Measurements from ENCODE around the gene ARFRP1. TPM values are rescaled to one million over a fixed set of nuclear protein-coding genes. Genes with fewer than 3 reads are reported as not detected.

The ARFRP1 gene
- total and polyA plus RNA-seq, 2 donors, result 39.2 to 94.0 TPM

DNA sequence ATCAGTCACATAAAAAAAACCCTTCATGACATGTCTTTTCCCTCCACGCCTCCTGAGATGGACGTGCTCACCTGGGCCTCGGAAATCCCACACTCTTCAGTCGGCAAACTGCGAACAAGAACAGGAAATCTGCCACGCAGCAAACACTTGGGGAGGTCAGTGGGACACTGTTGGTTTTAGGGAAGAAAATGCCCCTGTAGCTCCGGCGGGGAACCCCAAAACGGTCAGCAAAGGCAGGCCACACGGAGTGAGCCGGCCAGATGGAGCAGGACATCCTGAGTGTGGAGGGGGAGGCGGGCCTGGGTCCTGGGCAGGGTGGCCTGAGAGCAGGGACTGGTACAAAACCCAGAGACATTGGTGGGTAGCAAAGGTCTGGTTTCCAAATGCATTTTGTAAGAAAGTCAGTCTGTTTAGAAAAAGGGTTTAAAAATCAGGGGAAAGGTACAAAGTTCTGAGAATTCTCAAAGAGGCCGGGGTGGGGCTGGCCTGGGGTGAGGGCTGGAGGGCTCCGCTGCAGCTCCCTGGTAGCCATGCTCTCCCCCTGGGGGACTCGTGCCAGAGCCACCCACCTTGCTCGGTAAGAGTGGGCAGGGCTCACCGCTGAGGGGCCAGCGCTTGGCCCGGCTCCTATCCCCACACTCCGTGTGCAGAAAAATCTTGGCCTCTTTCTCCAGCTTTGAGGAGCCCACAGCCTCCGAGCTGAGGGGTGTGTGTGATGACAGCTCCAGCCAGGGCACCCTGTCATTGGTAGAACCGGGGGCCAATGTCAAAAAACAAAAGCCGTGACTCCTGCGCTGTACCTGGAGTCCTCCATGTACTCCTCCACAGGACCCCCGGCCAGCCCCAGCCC is 37.0 kb upstream of the ARFRP1 start:
- 96% methylated on average over 25 of the region's 25 CpGs for WGBS
- Histone ChIP-seq H3K27me3 (ENCODE audit: control insufficient read depth in 2 of 2, insufficient read depth in 1 of 2, low read length in 1 of 2) (peaks cover 0 to 8% of the 10 kb centered on the region in 2 donors), H3K36me3 (ENCODE audit: control insufficient read depth in 2 of 2, insufficient read depth in 2 of 2, low read length in 1 of 2) (peaks cover 28 to 37% of the 10 kb centered on the region in 2 donors), H3K27ac (ENCODE audit: low read depth in 1 of 2, low read length in 1 of 2) (peak overlapping the region in 1 of 2 donors; percentile 31), H3K4me1 (ENCODE audit: control insufficient read depth in 2 of 2, insufficient read depth in 2 of 2, low read length in 2 of 2) (peaks cover 6 to 22% of the 10 kb centered on the region in 2 donors), H3K9me3 (ENCODE audit: control insufficient read depth in 2 of 2, insufficient read depth in 1 of 2, low read length in 1 of 2) (peaks cover 0 to 3% of the 10 kb centered on the region in 2 donors), H3K4me3 (ENCODE audit: low read length in 2 of 2) (no peak overlapping the region)
- no peak for DNase-seq (ENCODE audit: low read depth in 6 of 9, low spot score in 9 of 9)

- no peak for DNase-seq (ENCODE audit: low read depth in 6 of 9, low spot score in 9 of 9)
- Histone ChIP-seq H3K4me1 (ENCODE audit: control insufficient read depth in 2 of 2, insufficient read depth in 2 of 2, low read length in 2 of 2) (peaks cover 7 to 20% of the 10 kb centered on the region in 2 donors), H3K9me3 (ENCODE audit: control insufficient read depth in 2 of 2, insufficient read depth in 1 of 2, low read length in 1 of 2) (no peaks in the 10 kb centered on the region), H3K4me3 (ENCODE audit: low read length in 2 of 2) (no peak overlapping the region), H3K36me3 (ENCODE audit: control insufficient read depth in 2 of 2, insufficient read depth in 2 of 2, low read length in 1 of 2) (peaks cover 28 to 37% of the 10 kb centered on the region in 2 donors), H3K27ac (ENCODE audit: low read depth in 1 of 2, low read length in 1 of 2) (no peak overlapping the region), H3K27me3 (ENCODE audit: control insufficient read depth in 2 of 2, insufficient read depth in 1 of 2, low read length in 1 of 2) (peaks cover 0 to 9% of the 10 kb centered on the region in 2 donors)
- WGBS, result 92% methylated on average over 4 of the region's 4 CpGs
These were observed 36.4 kb upstream of the ARFRP1 start for GRCh38 chr20:63744158-63744557.

DNA sequence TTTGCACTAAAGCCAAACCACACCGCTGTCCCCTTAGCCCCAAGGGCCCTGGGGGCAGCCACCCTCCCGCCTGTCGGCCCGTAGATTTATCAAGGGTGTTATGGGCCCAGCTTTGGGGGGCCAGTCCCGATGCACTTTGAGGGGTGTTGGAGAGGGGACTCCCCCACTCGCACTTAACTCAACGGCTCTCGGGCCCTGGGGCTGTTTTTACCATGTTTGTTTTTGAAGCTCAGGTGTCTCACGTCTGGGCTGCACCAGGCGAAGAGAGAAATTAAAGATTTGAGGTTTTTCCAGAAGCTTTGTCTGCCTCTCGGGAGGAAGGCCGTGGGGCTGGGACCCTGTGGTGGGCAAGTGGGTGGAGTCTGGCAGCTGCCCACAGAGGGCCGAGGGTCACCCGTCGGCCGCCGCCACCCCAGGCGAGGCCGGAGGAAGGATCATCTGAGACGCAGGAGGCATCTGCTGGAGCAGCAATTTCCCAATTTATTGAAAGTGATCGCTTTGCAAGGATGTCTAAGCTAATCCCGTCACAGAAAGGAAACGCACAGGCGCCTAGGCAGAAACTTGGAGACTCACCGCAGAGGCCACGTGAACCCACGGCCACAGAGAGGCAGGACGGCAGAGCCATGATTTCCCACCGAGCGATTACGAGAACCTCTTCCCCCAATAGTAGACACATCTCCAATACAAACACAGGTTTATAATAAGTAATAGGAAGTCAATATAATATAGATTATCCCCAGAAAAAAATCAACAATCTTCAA is 35.6 kb upstream of the ARFRP1 start:
- DNase-seq (ENCODE audit: low read depth in 6 of 9, low spot score in 9 of 9), result no peak
- peaks cover 0 to 17% of the 10 kb centered on the region in 2 donors for H3K27me3 ChIP-seq (ENCODE audit: control insufficient read depth in 2 of 2, insufficient read depth in 1 of 2, low read length in 1 of 2)
- H3K9me3 ChIP-seq (ENCODE audit: control insufficient read depth in 2 of 2, insufficient read depth in 1 of 2, low read length in 1 of 2), result no peaks in the 10 kb centered on the region
- 96% methylated on average over 31 of the region's 31 CpGs for WGBS
- no peak overlapping the region for H3K4me3 ChIP-seq (ENCODE audit: low read length in 2 of 2)
- no peak overlapping the region for H3K27ac ChIP-seq (ENCODE audit: low read depth in 1 of 2, low read length in 1 of 2)
- H3K36me3 ChIP-seq (ENCODE audit: control insufficient read depth in 2 of 2, insufficient read depth in 2 of 2, low read length in 1 of 2), result peaks cover 31 to 43% of the 10 kb centered on the region in 2 donors
- peaks cover 15 to 24% of the 10 kb centered on the region in 2 donors for H3K4me1 ChIP-seq (ENCODE audit: control insufficient read depth in 2 of 2, insufficient read depth in 2 of 2, low read length in 2 of 2)

DNA sequence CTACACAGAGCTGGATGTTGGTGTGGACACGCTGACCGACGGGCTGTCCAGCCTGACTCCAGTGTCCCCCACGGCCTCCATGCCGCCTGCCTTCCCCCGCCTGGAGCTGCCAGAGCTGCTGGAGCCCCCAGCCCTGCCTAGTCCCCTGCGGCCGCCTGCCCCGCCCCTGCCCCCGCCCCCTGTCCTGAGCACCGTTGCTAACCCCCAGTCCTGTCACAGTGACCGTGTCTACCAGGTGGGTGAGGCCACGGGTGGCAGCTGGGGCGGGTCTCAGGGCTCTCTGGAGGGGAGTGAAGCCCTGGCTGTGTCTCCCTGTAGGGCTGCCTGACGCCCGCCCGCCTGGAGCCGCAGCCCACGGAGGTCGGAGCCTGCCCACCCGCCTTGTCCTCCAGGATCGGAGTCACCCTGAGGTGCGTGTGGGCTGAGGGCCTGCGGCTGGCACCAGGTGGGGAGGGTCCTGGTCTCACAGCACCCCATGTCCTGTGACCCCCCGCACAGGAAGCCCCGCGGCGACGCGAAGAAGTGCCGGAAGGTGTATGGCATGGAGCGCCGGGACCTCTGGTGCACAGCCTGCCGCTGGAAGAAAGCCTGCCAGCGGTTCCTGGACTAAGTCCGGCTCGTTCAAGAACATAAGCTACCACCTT is 34.7 kb upstream of the ARFRP1 start:
- Histone ChIP-seq H3K27me3 (ENCODE audit: control insufficient read depth in 2 of 2, insufficient read depth in 1 of 2, low read length in 1 of 2) (peaks cover 0 to 19% of the 10 kb centered on the region in 2 donors), H3K27ac (ENCODE audit: low read depth in 1 of 2, low read length in 1 of 2) (no peak overlapping the region), H3K36me3 (ENCODE audit: control insufficient read depth in 2 of 2, insufficient read depth in 2 of 2, low read length in 1 of 2) (peaks cover 35 to 46% of the 10 kb centered on the region in 2 donors), H3K9me3 (ENCODE audit: control insufficient read depth in 2 of 2, insufficient read depth in 1 of 2, low read length in 1 of 2) (no peaks in the 10 kb centered on the region), H3K4me3 (ENCODE audit: low read length in 2 of 2) (no peak overlapping the region), H3K4me1 (ENCODE audit: control insufficient read depth in 2 of 2, insufficient read depth in 2 of 2, low read length in 2 of 2) (peaks cover 20 to 29% of the 10 kb centered on the region in 2 donors)
- DNase-seq (ENCODE audit: low read depth in 6 of 9, low spot score in 9 of 9), result no peak
- WGBS, result 95% methylated on average over 37 of the region's 37 CpGs

- Histone ChIP-seq H3K9me3 (ENCODE audit: control insufficient read depth in 2 of 2, insufficient read depth in 1 of 2, low read length in 1 of 2) (peaks cover 0 to 3% of the 10 kb centered on the region in 2 donors), H3K27me3 (ENCODE audit: control insufficient read depth in 2 of 2, insufficient read depth in 1 of 2, low read length in 1 of 2) (peaks cover 0 to 19% of the 10 kb centered on the region in 2 donors), H3K36me3 (ENCODE audit: control insufficient read depth in 2 of 2, insufficient read depth in 2 of 2, low read length in 1 of 2) (peaks cover 35 to 46% of the 10 kb centered on the region in 2 donors), H3K27ac (ENCODE audit: low read depth in 1 of 2, low read length in 1 of 2) (peak overlapping the region in 1 of 2 donors; percentile 61), H3K4me3 (ENCODE audit: low read length in 2 of 2) (no peak overlapping the region), H3K4me1 (ENCODE audit: control insufficient read depth in 2 of 2, insufficient read depth in 2 of 2, low read length in 2 of 2) (peaks cover 20 to 35% of the 10 kb centered on the region in 2 donors)
- 95% methylated on average over 30 of the region's 30 CpGs for WGBS
- no peak for DNase-seq (ENCODE audit: low read depth in 6 of 9, low spot score in 9 of 9)
These were observed 34.1 kb upstream of the ARFRP1 start for GRCh38 chr20:63741676-63742380.

DNA sequence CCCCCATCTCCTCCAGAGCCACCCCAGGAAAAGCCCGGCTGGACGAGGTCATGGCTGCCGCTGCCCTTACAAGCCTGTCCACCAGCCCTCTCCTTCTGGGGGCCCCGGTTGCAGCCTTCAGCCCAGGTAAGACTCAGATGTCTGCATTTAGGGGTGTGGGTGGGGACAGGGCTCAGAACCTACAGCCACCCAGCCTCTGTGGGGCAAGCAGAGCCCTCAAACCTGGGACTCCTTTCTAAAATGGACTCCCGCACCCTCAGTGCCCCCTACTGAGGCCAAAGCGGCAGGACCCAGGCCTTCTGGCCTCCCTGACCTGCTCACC is 33.5 kb upstream of the ARFRP1 start:
- H3K4me3 ChIP-seq (ENCODE audit: low read length in 2 of 2), result peak overlapping the region; percentile 41 to 88

GRCh38 chr20:63740627-63741353 is 33.0 kb upstream of the ARFRP1 start:
- Histone ChIP-seq H3K4me1 (ENCODE audit: control insufficient read depth in 2 of 2, insufficient read depth in 2 of 2, low read length in 2 of 2) (peaks cover 25 to 45% of the 10 kb centered on the region in 2 donors), H3K4me3 (ENCODE audit: low read length in 2 of 2) (peak overlapping the region; percentile 41 to 88), H3K36me3 (ENCODE audit: control insufficient read depth in 2 of 2, insufficient read depth in 2 of 2, low read length in 1 of 2) (peaks cover 43 to 44% of the 10 kb centered on the region in 2 donors), H3K27ac (ENCODE audit: low read depth in 1 of 2, low read length in 1 of 2) (peak overlapping the region; percentile 34 to 81), H3K27me3 (ENCODE audit: control insufficient read depth in 2 of 2, insufficient read depth in 1 of 2, low read length in 1 of 2) (peaks cover 0 to 19% of the 10 kb centered on the region in 2 donors), H3K9me3 (ENCODE audit: control insufficient read depth in 2 of 2, insufficient read depth in 1 of 2, low read length in 1 of 2) (peaks cover 0 to 10% of the 10 kb centered on the region in 2 donors)
- 41% methylated on average over 29 of the region's 29 CpGs for WGBS
- peak in 1 of 9 donors; percentile 41 for DNase-seq (ENCODE audit: low read depth in 6 of 9, low spot score in 9 of 9)

More for the DNA sequence above, 33.5 kb upstream of the ARFRP1 start:
- peaks cover 0 to 7% of the 10 kb centered on the region in 2 donors for H3K9me3 ChIP-seq (ENCODE audit: control insufficient read depth in 2 of 2, insufficient read depth in 1 of 2, low read length in 1 of 2)
- H3K27ac ChIP-seq (ENCODE audit: low read depth in 1 of 2, low read length in 1 of 2), result peak overlapping the region in 1 of 2 donors; percentile 61
- WGBS, result 79% methylated on average over 6 of the region's 6 CpGs
- H3K4me1 ChIP-seq (ENCODE audit: control insufficient read depth in 2 of 2, insufficient read depth in 2 of 2, low read length in 2 of 2), result peaks cover 20 to 40% of the 10 kb centered on the region in 2 donors
- H3K36me3 ChIP-seq (ENCODE audit: control insufficient read depth in 2 of 2, insufficient read depth in 2 of 2, low read length in 1 of 2), result peaks cover 38 to 43% of the 10 kb centered on the region in 2 donors
- DNase-seq (ENCODE audit: low read depth in 6 of 9, low spot score in 9 of 9), result no peak
- peaks cover 0 to 19% of the 10 kb centered on the region in 2 donors for H3K27me3 ChIP-seq (ENCODE audit: control insufficient read depth in 2 of 2, insufficient read depth in 1 of 2, low read length in 1 of 2)

GRCh38 chr20:63740070-63740626 is 32.4 kb upstream of the ARFRP1 start:
- H3K27ac ChIP-seq (ENCODE audit: low read depth in 1 of 2, low read length in 1 of 2), result peak overlapping the region; percentile 34 to 81
- peak in 1 of 9 donors; percentile 72 for DNase-seq (ENCODE audit: low read depth in 6 of 9, low spot score in 9 of 9)

More at GRCh38 chr20:63740070-63740626, 32.4 kb upstream of the ARFRP1 start:
- H3K4me3 ChIP-seq (ENCODE audit: low read length in 2 of 2), result peak overlapping the region; percentile 41 to 88
- H3K4me1 ChIP-seq (ENCODE audit: control insufficient read depth in 2 of 2, insufficient read depth in 2 of 2, low read length in 2 of 2), result peaks cover 32 to 52% of the 10 kb centered on the region in 2 donors
- peaks cover 0 to 10% of the 10 kb centered on the region in 2 donors for H3K9me3 ChIP-seq (ENCODE audit: control insufficient read depth in 2 of 2, insufficient read depth in 1 of 2, low read length in 1 of 2)
- WGBS, result 1% methylated on average over 80 of the region's 80 CpGs
- H3K36me3 ChIP-seq (ENCODE audit: control insufficient read depth in 2 of 2, insufficient read depth in 2 of 2, low read length in 1 of 2), result peaks cover 49% of the 10 kb centered on the region in 2 donors
- H3K27me3 ChIP-seq (ENCODE audit: control insufficient read depth in 2 of 2, insufficient read depth in 1 of 2, low read length in 1 of 2), result peaks cover 0 to 19% of the 10 kb centered on the region in 2 donors
